Transverse colon (tissue), 4 donors: ENCODE data around the gene DPP8. TPM values are rescaled to one million over a fixed set of nuclear protein-coding genes. Genes with fewer than 3 reads are reported as not detected.

Experiments used
- DNase-seq: peaks from one replicate; pipeline ENCODE4 v3.0.0-alpha.2; 2019
- H3K27ac ChIP-seq, 4 donors: fragments of 200-600 bp; sonication (generic); 2 replicates each; pipeline ENCODE4 v1.5.1; 2016 to 2018; ENCODE audit warnings: inconsistent platforms in 4 of 4
- H3K27me3 ChIP-seq: fragments of 200-600 bp; sonication (generic); 2 replicates; pipeline ENCODE4 v1.5.1; 2017; ENCODE audit warnings: inconsistent platforms
- H3K36me3 ChIP-seq, 4 donors: fragments of 200-600 bp; sonication (generic); 2 replicates each; pipeline ENCODE4 v1.5.1; 2017 to 2019; ENCODE audit warnings: inconsistent platforms in 4 of 4
- H3K4me1 ChIP-seq, 4 donors: fragments of 200-600 bp; sonication (generic); 2 replicates each; pipeline ENCODE4 v1.5.1; 2017 to 2020; ENCODE audit warnings: inconsistent platforms in 4 of 4
- H3K4me3 ChIP-seq, 4 donors: fragments of 200-600 bp; sonication (generic); 1 replicate in 1 of 4; 2 replicates in 3 of 4; pipeline versions ENCODE4 v1.5.1 to v1.6.1; 2017 to 2019; ENCODE audit warnings: inconsistent platforms in 4 of 4
- H3K9me3 ChIP-seq, 2 donors: fragments of 200-600 bp; sonication (generic); 2 replicates each; pipeline ENCODE4 v1.5.1; 2017 to 2019; ENCODE audit warnings: inconsistent platforms in 2 of 2
- EP300 ChIP-seq: sonication (generic); formaldehyde crosslinking; IDR thresholded peaks from one replicate; pipeline ENCODE4 v1.6.1; 2017; ENCODE audit warnings: antibody characterized with exemption, low read depth
- POLR2A ChIP-seq: fragments of 450-650 bp; IDR thresholded peaks from one replicate; pipeline ENCODE4 v1.6.1; 2016; ENCODE audit warnings: antibody characterized with exemption, mild to moderate bottlenecking, moderate library complexity
- POLR2AphosphoS5 ChIP-seq, 3 donors: sonication (generic); formaldehyde crosslinking; IDR thresholded peaks; one replicate each; pipeline ENCODE4 v1.6.1; 2016; ENCODE audit warnings: antibody characterized with exemption in 3 of 3
- WGBS, 2 donors: methylation state at CpG; one replicate each; pipeline ENCODE4 v1.1.5; 2018; ENCODE audit warnings: low coverage in 1 of 2; 5-methylcytosine and 5-hydroxymethylcytosine counted together
- in situ Hi-C, 4 donors: fragments of 200-750 bp; cut with MboI; loops; one replicate each; pipeline versions ENCODE4 v1.15.0 to v1.15.1; 2017; ENCODE audit warnings: low sequenced_read_pairs in 3 of 4, low pct_ligation_motif_present in 1 of 4, low pct_unique_long_range_greater_than_20kb in 1 of 4
- intact Hi-C: fragments of 100-400 bp; cut with DNase I; formaldehyde crosslinking; loops from one replicate; pipeline ENCODE4 v1.15.1; 2023; ENCODE audit warnings: low total_unique reads
- total RNA-seq, 4 donors: library from RNA; depleted of rRNA; stranded (reverse); fragments of >200 nt; gene quantifications; one replicate each; pipeline ENCODE4 v1.1.0, GENCODE V29; 2016
- TF ChIP-seq, protein P1 (sequence below), 5 experiments: fragments of 200-600 bp in 3 of 5; fragments of 450-650 bp in 2 of 5; sonication (generic) in 3 of 5; IDR thresholded peaks; 1 replicate in 2 of 5; 2 replicates in 3 of 5; pipeline ENCODE4 v1.5.1; 2016 to 2017; ENCODE audit warnings: antibody characterized with exemption in 5 of 5, inconsistent platforms in 3 of 5, mild to moderate bottlenecking in 2 of 5, moderate library complexity in 1 of 5

DPP8 gene
- total RNA-seq, 4 donors from 2014 or later = 20.2 to 66.5 (median 35.7) TPM

GRCh38 chr15:65396965-65397317 lies 120.5 kb downstream of the DPP8 start:
- TF ChIP-seq POLR2A (no peak), POLR2AphosphoS5 (IDR thresholded peaks at IDR 0.05) (no peak), EP300 (no peak)
- TF ChIP-seq, protein P1, sequence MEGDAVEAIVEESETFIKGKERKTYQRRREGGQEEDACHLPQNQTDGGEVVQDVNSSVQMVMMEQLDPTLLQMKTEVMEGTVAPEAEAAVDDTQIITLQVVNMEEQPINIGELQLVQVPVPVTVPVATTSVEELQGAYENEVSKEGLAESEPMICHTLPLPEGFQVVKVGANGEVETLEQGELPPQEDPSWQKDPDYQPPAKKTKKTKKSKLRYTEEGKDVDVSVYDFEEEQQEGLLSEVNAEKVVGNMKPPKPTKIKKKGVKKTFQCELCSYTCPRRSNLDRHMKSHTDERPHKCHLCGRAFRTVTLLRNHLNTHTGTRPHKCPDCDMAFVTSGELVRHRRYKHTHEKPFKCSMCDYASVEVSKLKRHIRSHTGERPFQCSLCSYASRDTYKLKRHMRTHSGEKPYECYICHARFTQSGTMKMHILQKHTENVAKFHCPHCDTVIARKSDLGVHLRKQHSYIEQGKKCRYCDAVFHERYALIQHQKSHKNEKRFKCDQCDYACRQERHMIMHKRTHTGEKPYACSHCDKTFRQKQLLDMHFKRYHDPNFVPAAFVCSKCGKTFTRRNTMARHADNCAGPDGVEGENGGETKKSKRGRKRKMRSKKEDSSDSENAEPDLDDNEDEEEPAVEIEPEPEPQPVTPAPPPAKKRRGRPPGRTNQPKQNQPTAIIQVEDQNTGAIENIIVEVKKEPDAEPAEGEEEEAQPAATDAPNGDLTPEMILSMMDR (IDR thresholded peaks at IDR 0.05) = no peak
- Histone ChIP-seq H3K4me3 (no peak overlapping the region), H3K9me3 (no peaks in the 10 kb centered on the region), H3K36me3 (no peaks in the 10 kb centered on the region), H3K27me3 (peaks cover 62% of the 10 kb centered on the region), H3K27ac (no peak overlapping the region), H3K4me1 (peaks cover 0 to 7% (median 0%) of the 10 kb centered on the region in 4 donors)
- 33% methylated on average over 10 of the region's 10 CpGs; no CpG with 5 or more reads in 1 of the 2 donors for WGBS, 2 donors
- in situ Hi-C loops = no loop called here
- intact Hi-C loops = no loop called here
- no peak for DNase-seq

DNA sequence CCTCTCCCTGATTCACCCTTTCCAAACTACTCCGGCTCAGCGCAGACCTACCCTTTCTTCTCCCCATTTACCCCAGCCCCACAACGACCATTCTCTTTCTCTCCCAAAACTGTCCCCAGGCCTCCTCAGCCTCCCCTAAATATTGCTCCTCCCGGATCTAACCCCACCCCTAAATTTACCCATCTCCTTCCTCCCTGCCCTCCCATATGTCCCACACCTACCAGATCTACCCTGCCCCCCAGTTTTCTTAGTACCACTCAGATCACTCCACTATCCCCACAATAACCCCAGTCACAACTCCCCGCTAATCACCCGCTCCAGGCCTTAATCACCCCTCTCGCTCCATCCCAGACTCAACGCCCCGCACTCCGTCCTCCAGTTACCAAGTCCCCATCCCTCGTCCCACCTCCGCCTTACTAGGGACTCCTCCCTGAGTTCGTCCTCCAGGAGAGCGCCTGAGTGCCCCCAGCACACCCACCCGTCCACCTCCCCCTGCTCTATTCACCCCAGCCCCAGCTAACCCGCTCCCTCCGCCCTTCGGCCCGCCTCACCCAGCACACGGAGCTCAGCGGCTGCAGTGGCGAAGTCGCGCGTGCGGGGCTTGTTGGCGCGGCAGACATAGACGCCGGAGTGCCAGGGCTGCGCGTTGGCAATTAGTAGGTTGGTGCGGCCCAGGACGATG lies 121.1 kb downstream of the DPP8 start:
- intact Hi-C loops = no loop called here
- Histone ChIP-seq H3K27ac (no peak overlapping the region), H3K36me3 (no peaks in the 10 kb centered on the region), H3K4me3 (no peak overlapping the region), H3K9me3 (no peaks in the 10 kb centered on the region), H3K27me3 (peaks cover 62% of the 10 kb centered on the region), H3K4me1 (peaks cover 0 to 5% (median 0%) of the 10 kb centered on the region in 4 donors)
- DNase-seq = no peak
- no peak for TF ChIP-seq POLR2AphosphoS5 (IDR thresholded peaks at IDR 0.05)
- TF ChIP-seq EP300 = no peak
- TF ChIP-seq, protein P1 (IDR thresholded peaks at IDR 0.05) = no peak
- no peak for TF ChIP-seq POLR2A
- in situ Hi-C loops = no loop called here
- WGBS, 2 donors = 14 to 50% methylated on average over 10 to 28 of the region's 34 CpGs

GRCh38 chr15:65395567-65396202 lies 121.8 kb downstream of the DPP8 start:
- Histone ChIP-seq H3K9me3 (no peaks in the 10 kb centered on the region), H3K27me3 (peaks cover 67% of the 10 kb centered on the region), H3K4me1 (no peaks in the 10 kb centered on the region), H3K4me3 (no peak overlapping the region), H3K27ac (no peak overlapping the region), H3K36me3 (no peaks in the 10 kb centered on the region)
- in situ Hi-C loops = no loop called here
- DNase-seq = no peak
- no peak for TF ChIP-seq EP300
- TF ChIP-seq POLR2A = no peak
- TF ChIP-seq POLR2AphosphoS5 (IDR thresholded peaks at IDR 0.05) = no peak
- TF ChIP-seq, protein P1 (IDR thresholded peaks at IDR 0.05) = no peak
- intact Hi-C loops = no loop called here
- 31% methylated on average over 67 of the region's 72 CpGs; no CpG with 5 or more reads in 1 of the 2 donors for WGBS, 2 donors

DNA sequence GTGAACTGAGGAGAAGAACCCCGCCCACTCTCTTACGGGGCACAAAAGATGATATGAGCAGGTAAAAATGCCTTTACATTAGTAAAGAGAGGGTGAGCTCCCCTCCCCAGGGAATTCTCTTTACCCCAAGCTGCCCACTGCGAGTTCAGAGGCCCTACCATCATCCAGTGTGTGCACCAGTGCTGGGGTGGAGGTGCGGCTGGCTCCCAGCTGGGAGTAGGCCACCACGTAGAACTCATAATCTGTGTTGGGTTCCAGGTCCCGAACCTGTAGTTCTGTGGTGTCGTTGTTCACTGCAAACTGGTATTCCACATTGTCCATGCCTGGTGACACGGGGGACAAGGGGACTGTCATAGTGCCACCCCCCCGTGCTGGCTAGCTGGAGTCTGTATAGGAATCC lies 122.6 kb downstream of the DPP8 start:
- no peak for TF ChIP-seq EP300
- TF ChIP-seq POLR2A = no peak
- TF ChIP-seq, protein P1 (IDR thresholded peaks at IDR 0.05) = no peak
- TF ChIP-seq POLR2AphosphoS5 (IDR thresholded peaks at IDR 0.05) = no peak
- Histone ChIP-seq H3K9me3 (no peaks in the 10 kb centered on the region), H3K36me3 (no peaks in the 10 kb centered on the region), H3K27me3 (peaks cover 67% of the 10 kb centered on the region), H3K4me1 (no peaks in the 10 kb centered on the region), H3K4me3 (no peak overlapping the region), H3K27ac (no peak overlapping the region)
- intact Hi-C loops (no loop called here), in situ Hi-C loops (loop anchor here in 1 of 4 donors (5.0 kb wide), 1 partner anchor 78 kb away; no protein-coding TSS in a partner anchor)
- no peak for DNase-seq
- 70% methylated on average over 9 of the region's 9 CpGs; no CpG with 5 or more reads in 1 of the 2 donors for WGBS, 2 donors
